GM21529 (cell line): ENCODE measurements around the gene CLASP2.
"Not testable (repeated sequence)": the region's sequence is repeated elsewhere in the genome, so short reads cannot be mapped to it uniquely, and the experiment has no call there.

ENCODE experiments used
- ATAC-seq: cut with Tn5 transposase; IDR thresholded peaks from one replicate; pipeline ENCODE4 v1.9.1; 2021; ENCODE audit not compliant: unreplicated experiment

Gene CLASP2

GRCh38 chr3:33717866-33718594 is at the start of gene CLASP2:
Gene CLASP2, minus strand, starts transcription at chr3:33718254. Its CDS starts 252 bp downstream, at chr3:33718002.
- ATAC-seq, result peak; percentile 96

- no peak for ATAC-seq
Observed at GRCh38 chr3:33758864-33759263, 40.8 kb upstream of the CLASP2 start.

- no peak for ATAC-seq
Observed at GRCh38 chr3:33758281-33758680, 40.2 kb upstream of the CLASP2 start.

- ATAC-seq, result not testable (repeated sequence)
Observed at GRCh38 chr3:33754391-33754790, 36.3 kb upstream of the CLASP2 start.

- ATAC-seq, result no peak
Observed at GRCh38 chr3:33751336-33751735, 33.3 kb upstream of the CLASP2 start.

- ATAC-seq, result no peak
Observed at GRCh38 chr3:33750211-33750548, 32.1 kb upstream of the CLASP2 start.

- no peak for ATAC-seq
Observed at GRCh38 chr3:33749546-33750210, 31.6 kb upstream of the CLASP2 start.

- peak; percentile 72 for ATAC-seq
Observed at GRCh38 chr3:33746416-33747116, 28.5 kb upstream of the CLASP2 start.

GRCh38 chr3:33737146-33737545 is 19.1 kb upstream of the CLASP2 start:
- ATAC-seq, result no peak

GRCh38 chr3:33732394-33732793 is 14.3 kb upstream of the CLASP2 start:
- ATAC-seq, result no peak

GRCh38 chr3:33729993-33730392 is 11.9 kb upstream of the CLASP2 start:
- peak; percentile 72 for ATAC-seq

- ATAC-seq, result no peak
Observed at GRCh38 chr3:33724256-33724655, 6.2 kb upstream of the CLASP2 start.

- no peak for ATAC-seq
Observed at GRCh38 chr3:33722626-33723370, 4.7 kb upstream of the CLASP2 start.

- ATAC-seq, result no peak
Observed at GRCh38 chr3:33722191-33722590, 4.1 kb upstream of the CLASP2 start.

- ATAC-seq, result no peak
Observed at GRCh38 chr3:33718595-33718907, 497 bp upstream of the CLASP2 start.

- peak; percentile 59 for ATAC-seq
Observed at GRCh38 chr3:33717616-33717865, 513 bp downstream of the CLASP2 start.

GRCh38 chr3:33716227-33716626 is 1.8 kb downstream of the CLASP2 start:
- ATAC-seq, result no peak

- ATAC-seq, result no peak
Observed at GRCh38 chr3:33711100-33711499, 7.0 kb downstream of the CLASP2 start.

GRCh38 chr3:33706056-33706455 is 12.0 kb downstream of the CLASP2 start:
- ATAC-seq, result no peak

GRCh38 chr3:33704891-33705290 is 13.2 kb downstream of the CLASP2 start:
- no peak for ATAC-seq

- ATAC-seq, result no peak
Observed at GRCh38 chr3:33699275-33699674, 18.8 kb downstream of the CLASP2 start.

- ATAC-seq, result no peak
Observed at GRCh38 chr3:33694944-33695343, 23.1 kb downstream of the CLASP2 start.
